ENCODE results near the gene PRR7.

The PRR7 gene

DNA sequence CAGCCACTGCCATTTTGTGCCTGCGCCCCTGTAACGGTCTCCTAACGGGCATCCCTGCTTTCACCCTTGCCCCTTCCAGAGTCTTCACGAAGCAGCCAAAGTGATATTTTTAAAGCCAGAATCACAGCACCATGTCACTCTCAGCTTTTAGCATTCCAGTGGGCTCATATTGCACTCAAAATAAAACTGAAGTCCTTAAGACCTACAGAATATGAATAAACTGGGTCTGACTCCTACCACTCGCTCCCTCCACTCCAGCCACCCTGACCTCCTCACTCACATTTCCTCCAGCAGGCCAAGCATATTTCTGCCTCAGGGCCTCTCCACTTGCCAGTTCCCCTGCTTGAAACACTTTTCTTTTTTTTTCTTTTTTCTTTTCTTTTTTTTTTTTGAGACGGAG, 53.2 kb downstream of the PRR7 start:
- no peak for DNase-seq (ENCODE audit: low read depth)

DNA sequence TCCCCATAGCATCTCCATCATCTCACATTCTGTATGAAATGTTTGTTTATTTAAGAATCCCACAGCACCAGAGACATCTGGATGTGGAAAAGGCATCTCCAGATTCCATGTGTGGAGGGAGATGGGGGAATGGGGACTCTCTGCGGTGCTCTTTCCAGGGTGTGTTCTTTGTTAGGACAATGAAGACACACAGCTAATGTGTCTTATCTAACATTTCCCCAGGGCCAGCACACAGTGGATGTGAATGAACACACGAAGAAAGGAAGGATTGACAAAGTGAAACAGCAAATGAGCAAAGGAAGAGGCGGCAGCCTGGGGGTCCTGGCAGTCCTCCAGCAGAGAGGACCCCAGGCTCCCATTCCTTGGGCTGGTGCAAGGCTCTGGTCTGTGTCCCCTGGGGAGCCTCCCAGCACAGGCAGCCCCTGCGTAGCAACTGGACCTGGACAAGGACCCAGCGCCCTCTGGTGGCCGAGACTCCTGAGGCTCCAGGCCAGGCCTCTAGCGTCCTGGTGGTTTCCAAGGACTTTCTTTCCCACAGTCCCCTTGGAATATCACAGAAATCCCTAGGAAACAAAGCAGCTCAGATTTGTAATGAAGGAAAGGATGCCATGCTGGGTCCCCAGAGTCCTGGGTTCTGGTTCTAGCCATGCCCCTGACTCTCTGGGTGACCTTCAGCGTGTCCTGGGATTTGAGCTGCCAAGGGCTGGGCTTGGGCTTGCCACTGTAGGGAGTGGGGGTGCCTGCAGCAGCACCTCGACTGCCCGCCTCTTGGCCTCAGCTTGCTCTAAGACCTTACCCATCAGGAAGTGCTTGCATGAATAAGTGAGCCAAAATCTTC, 54.3 kb downstream of the PRR7 start:
- DNase-seq (ENCODE audit: low read depth), result peak; percentile 86

DNA sequence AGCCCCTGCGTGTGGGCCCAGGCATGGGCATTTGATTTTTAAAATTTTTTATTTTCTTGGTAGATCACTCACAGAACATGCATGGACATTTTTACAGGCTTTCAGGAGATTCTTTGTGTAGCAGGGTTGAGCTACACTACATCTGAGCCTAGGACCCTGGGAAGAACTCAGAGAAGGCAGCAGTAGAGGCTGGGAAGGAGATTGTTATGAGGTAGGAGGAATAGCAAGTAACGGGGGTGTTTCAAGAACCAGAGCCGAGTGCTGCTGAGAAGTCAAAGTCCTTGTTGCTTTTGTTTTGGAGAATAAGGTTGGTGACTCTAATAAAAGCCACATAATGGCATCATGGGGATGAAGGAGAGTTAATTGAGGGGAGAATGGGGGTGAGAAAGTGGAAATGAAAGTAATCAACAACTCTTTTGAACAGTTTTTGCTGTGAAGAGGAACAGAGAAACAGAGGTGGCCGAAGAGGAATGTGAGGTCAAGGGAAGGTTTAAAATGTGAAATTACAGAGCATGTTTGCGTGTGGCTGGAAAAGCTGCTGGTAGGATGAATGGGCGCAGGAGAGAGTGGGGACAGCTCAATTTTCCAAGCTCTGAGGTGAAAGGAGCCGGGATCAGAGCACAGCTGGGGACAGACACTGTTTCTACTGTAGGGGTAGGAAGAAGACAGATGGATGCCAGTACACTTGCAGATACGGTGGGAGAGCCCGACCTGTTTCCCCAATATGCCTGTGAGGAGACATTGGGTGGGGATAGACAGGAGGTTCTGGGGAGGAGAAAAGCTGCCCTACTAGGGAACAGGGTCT, 55.5 kb downstream of the PRR7 start:
- no peak for DNase-seq (ENCODE audit: low read depth)

DNA sequence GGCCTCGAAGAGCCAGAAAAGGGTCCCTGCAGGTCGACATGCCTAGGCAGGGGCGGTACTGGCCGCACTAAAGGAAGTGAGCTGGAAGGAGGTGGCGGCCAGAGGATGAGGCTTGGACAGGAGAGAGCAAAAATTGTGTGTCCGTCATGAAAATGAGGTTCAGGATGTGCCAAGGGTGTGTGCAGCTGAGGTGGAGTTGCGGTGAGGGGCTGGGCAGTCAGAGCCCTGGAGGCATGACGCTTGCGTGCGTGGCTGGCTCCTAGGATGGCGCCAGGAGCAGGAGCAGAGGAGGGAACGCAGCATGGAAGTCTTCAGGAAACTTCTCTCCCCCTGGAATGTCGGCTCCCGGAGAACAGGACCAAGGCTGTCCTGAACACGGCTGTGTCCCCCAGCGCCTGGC, 56.3 kb downstream of the PRR7 start:
- DNase-seq (ENCODE audit: low read depth), result no peak

DNA sequence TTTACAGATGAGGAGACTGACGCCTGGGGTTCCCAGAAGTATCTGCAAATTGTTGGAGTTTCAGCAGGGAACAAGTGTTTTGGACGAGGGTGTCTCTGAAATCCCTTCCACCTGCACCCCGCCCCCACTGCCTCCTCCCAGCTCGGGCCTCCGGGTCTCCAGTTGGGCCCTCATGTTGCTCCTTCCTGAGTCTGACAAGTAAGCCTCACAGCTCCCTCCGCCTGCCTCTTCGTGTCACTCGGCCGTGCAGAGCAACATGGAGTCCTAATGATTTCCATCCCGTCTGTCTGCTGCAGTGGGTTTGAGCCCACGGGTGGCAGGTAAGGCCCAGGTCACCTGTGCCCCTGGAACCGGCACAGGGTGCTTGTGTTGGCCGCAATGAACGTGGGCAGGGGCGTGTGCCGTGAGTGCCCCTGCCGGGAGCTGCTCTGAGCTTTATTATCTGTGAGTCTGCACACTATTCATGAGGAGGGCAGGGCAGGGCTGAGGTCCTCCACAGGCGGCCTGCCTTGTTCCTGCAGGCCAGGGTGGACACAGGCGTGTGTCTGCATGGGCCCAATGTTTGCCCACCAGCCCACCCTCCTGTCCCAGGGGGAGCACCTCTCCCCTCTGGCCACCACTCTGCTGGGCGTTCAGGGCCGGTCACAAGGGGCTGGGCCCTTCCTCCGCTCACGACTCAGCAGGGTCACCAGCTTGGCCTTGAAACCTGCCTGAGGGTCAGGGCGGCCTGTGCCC, 56.9 kb downstream of the PRR7 start:
- DNase-seq (ENCODE audit: low read depth), result no peak

DNA sequence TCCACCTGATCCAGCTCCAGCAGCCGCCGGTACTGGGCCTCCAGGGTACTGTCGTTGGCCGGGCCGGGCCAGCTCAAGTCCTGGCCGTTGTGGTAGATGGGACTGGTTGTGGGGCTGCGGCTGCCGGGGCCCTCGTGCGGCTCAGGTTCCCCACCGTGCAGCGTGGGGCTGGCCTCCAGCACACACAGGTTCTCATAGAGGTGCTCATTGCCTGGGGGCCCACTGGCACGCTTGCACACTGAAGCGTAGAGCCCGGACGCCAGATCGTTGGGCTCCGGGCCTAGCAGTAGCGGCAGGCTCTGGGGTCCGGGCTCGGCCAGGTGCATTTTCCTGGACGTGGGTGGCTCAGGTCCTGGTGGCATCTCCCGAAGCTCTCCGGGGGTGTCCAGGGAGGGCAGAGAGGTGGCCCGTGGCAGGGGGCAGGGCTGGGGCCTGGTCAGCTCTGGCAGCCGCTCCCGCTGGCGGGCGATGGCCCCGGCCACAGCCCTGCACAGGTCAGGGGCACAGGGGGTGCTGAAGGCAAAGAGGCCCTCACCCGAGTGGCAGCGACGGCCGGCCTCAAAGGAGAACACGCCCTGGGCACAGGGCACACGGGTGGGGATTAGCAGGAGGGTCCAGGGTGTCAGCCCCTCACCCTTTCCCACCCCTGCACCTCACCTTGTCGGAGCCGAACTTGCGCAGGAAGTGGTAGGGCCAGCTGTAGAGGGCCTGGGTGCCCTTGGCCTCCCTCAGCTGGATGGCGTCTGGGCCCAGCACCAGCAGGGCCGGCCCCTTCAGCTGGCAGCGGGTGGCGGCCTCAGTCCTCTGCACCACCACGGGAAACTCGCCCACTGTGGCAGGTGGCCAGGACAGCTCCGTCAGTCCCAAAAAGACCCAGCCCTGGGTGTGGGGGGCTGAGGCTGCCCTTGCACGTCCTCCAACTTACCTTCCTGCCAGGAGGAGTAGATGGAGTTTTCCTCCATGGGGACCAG, 57.8 kb downstream of the PRR7 start:
- DNase-seq (ENCODE audit: low read depth), result no peak

DNA sequence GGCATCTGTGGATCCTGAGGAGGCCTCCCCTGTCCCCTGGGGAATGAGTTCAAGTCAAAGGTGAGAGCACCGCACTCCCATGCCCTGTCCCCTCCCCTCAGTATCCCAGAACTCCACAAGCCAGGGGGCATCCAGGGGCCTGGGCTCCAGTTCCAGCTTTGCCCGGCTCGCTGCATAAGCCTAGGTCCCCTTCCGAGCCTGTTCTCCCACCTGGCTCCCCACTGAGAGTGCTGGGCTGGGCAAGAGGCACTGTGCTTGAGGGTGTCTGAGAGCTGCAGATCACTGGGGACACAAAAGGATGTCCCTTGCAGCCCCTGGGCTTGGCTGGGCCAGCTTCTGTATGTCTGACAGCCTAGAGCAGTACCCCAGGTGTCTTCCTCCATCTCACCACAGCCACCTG, 58.5 kb downstream of the PRR7 start:
- DNase-seq (ENCODE audit: low read depth), result no peak
